Measurements from ENCODE around the gene MAPKAPK2. TPM values are rescaled to one million over a fixed set of nuclear protein-coding genes. Genes with fewer than 3 reads are reported as not detected.

The MAPKAPK2 gene
- total RNA-seq, 1 experiment from 2014 or later, result 72.4 TPM

GRCh38 chr1:206734499-206735142 is 49.9 kb downstream of the MAPKAPK2 start:
- no peaks in the 10 kb centered on the region for H3K4me1 ChIP-seq (ENCODE audit: control insufficient read depth, insufficient read depth, low read length)
- intact Hi-C loops (cut with micrococcal nuclease; ENCODE audit: unreplicated experiment), result loop anchor here (10.0 kb wide), 1 partner anchor 250 kb away; no protein-coding TSS in a partner anchor
- H3K27ac ChIP-seq (ENCODE audit: low read length), result no peak overlapping the region
- no peaks in the 10 kb centered on the region for H3K9me3 ChIP-seq (ENCODE audit: control insufficient read depth, insufficient read depth, low read depth, low read length)
- in situ Hi-C loops (cut with HindIII; ENCODE audit: low pct_unique_long_range_greater_than_20kb, low sequenced_read_pairs), result no loop called here
- ChIA-PET POLR2A (no interaction called here), CTCF (interaction anchor here (0.5 to 2.3 kb wide), 6 partner anchors 71 to 247 kb away, joined by 3 to 8 read pairs (median 4); partner anchors contain the start of gene DYRK3)
- H3K36me3 ChIP-seq (ENCODE audit: control insufficient read depth, insufficient read depth, low read length), result no peaks in the 10 kb centered on the region
- TF ChIP-seq CTCF (IDR thresholded peaks at IDR 0.05), result peak; percentile 86
- TF ChIP-seq REST (IDR thresholded peaks at IDR 0.05; ENCODE audit: insufficient read depth in 1 of 2, low read depth in 2 of 2, low read length in 1 of 2), result no peak
- DNase-seq (ENCODE audit: low read depth, low spot score) (peak; percentile 39), ATAC-seq (peak; percentile 74)
- no peak overlapping the region for H3K4me3 ChIP-seq (ENCODE audit: low read depth in 2 of 2, low read length in 2 of 2)
- BruUV-seq (replicated peaks), result no TSS peak
- H3K27me3 ChIP-seq (ENCODE audit: control insufficient read depth, insufficient read depth, low read length), result no peaks in the 10 kb centered on the region

- Histone ChIP-seq H3K4me3 (ENCODE audit: low read depth in 2 of 2, low read length in 2 of 2) (no peak overlapping the region), H3K27ac (ENCODE audit: low read length) (no peak overlapping the region), H3K27me3 (ENCODE audit: control insufficient read depth, insufficient read depth, low read length) (no peaks in the 10 kb centered on the region), H3K4me1 (ENCODE audit: control insufficient read depth, insufficient read depth, low read length) (no peaks in the 10 kb centered on the region), H3K9me3 (ENCODE audit: control insufficient read depth, insufficient read depth, low read depth, low read length) (no peaks in the 10 kb centered on the region), H3K36me3 (ENCODE audit: control insufficient read depth, insufficient read depth, low read length) (no peaks in the 10 kb centered on the region)
- DNase-seq (ENCODE audit: low read depth, low spot score) (no peak), ATAC-seq (no peak)
- in situ Hi-C loops (cut with HindIII; ENCODE audit: low pct_unique_long_range_greater_than_20kb, low sequenced_read_pairs) (no loop called here), intact Hi-C loops (cut with micrococcal nuclease; ENCODE audit: unreplicated experiment) (loop anchor here (10.0 kb wide), 1 partner anchor 249 kb away; no protein-coding TSS in a partner anchor)
- ChIA-PET CTCF (interaction anchor here (0.6 to 2.3 kb wide), 3 partner anchors 8 to 177 kb away, joined by 4 to 8 read pairs (median 8); no protein-coding TSS in a partner anchor), POLR2A (no interaction called here)
- no peak for TF ChIP-seq TCF7L2 (IDR thresholded peaks at IDR 0.05; ENCODE audit: low read depth, low read length)
- TF ChIP-seq POLR2AphosphoS5 (IDR thresholded peaks at IDR 0.05; ENCODE audit: low read depth, low read length), result no peak
- TF ChIP-seq REST (IDR thresholded peaks at IDR 0.05; ENCODE audit: insufficient read depth in 1 of 2, low read depth in 2 of 2, low read length in 1 of 2), result no peak
- TF ChIP-seq CTCF (IDR thresholded peaks at IDR 0.05), result no peak
- no peak for TF ChIP-seq SIN3A (IDR thresholded peaks at IDR 0.05; ENCODE audit: borderline replicate concordance, insufficient read depth, low read depth, low read length)
- BruUV-seq (replicated peaks), result no TSS peak
Measured at GRCh38 chr1:206735553-206736031, 50.9 kb downstream of the MAPKAPK2 start.
